Measurements from ENCODE around the gene RIPOR3.

The RIPOR3 gene, protein sequence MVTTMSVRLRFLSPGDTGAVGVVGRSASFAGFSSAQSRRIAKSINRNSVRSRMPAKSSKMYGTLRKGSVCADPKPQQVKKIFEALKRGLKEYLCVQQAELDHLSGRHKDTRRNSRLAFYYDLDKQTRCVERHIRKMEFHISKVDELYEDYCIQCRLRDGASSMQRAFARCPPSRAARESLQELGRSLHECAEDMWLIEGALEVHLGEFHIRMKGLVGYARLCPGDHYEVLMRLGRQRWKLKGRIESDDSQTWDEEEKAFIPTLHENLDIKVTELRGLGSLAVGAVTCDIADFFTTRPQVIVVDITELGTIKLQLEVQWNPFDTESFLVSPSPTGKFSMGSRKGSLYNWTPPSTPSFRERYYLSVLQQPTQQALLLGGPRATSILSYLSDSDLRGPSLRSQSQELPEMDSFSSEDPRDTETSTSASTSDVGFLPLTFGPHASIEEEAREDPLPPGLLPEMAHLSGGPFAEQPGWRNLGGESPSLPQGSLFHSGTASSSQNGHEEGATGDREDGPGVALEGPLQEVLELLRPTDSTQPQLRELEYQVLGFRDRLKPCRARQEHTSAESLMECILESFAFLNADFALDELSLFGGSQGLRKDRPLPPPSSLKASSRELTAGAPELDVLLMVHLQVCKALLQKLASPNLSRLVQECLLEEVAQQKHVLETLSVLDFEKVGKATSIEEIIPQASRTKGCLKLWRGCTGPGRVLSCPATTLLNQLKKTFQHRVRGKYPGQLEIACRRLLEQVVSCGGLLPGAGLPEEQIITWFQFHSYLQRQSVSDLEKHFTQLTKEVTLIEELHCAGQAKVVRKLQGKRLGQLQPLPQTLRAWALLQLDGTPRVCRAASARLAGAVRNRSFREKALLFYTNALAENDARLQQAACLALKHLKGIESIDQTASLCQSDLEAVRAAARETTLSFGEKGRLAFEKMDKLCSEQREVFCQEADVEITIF

DNA sequence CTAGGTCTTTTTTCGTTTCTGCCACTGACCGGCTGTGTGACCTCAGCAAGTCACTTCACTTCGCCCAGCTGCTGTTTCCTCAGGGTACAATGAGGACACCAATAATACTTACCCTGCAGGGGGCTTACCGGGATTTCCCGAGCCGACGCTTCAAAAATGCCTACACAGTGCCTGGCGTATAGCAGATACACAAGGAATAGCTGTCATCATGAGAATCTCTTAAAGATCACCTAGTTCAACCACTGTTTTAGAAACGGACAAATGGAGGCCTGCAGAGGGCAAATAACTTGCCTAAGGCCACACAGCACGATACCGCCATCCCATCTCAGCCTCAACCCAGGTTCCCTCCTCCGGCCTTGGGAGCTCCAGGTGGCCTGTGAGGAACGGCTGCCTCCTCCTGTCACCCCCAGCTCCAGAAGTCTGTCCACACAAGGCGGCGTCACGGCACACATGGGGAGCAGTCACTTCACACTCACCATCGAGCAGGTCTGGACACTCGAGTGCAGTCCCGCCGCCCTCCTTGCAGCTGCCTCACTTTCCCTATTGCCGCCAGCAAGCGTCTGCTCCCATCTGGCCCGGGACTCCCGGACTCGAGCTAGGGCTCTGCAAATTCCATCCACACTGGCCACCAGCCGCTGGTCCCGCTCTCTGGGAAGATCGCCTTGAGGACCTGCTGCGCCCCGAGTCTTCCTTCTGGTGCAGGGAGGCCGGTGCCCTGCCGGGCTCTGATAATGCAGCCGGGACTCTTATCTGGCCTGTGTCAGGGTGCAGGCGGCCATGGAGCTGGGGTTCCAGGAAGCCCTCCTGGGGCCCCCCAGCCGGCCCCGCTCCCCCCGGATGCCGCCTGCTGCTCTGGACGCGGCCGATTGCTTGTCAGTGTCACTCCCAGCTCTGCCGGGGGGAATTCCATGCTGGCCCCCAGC, at the start of gene RIPOR3:
TSS of gene RIPOR3 (minus strand) at position 893 of the 923 bp plus-strand sequence. CDS start at position 479, 414 bp downstream.
- in situ Hi-C loops (cut with HindIII; ENCODE audit: low sequenced_read_pairs), result no loop called here

DNA sequence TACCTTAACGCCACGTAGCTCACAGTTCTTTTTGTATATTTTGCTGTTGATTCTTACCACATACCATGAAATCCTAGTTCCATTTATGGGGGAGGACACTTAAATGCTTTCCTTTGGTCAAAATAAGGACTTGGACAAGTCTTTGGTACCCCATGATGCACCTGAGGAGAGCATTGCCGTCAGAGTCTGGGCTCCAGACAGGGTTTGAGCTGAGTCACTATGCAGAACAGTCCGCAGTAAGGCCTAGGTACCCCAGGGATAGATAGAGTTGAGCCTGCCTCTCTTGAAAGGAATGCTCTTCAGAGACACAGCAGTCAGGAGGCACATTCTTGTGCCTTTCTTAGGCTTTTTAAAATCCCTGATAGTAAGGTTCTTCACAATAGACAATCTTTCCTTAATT, 46.0 kb upstream of the RIPOR3 start:
- in situ Hi-C loops (cut with HindIII; ENCODE audit: low sequenced_read_pairs), result loop anchor here (25.0 kb wide), 1 partner anchor 225 kb away; the partner anchor contains the start of gene PTPN1

DNA sequence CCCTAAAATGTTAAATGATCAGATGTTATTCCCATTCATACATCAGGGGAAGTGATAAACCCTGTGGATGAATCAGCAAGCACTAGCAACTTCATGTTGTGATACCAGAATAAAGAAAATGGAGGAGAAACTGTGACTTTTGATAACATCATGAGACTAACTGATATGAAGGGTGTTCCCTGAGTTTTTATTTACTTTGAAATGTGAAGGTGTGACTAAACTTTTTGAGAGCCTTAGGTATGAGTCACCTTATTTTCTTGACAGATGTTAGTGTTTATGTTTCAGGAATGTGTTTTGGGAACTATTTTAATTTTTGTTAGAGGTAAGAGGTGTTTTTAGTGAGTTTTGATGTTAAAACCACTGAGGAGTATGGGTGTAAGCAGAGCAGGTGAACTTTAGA, 44.5 kb upstream of the RIPOR3 start:
- in situ Hi-C loops (cut with HindIII; ENCODE audit: low sequenced_read_pairs), result loop anchor here (25.0 kb wide), 1 partner anchor 224 kb away; the partner anchor contains the start of gene PTPN1

DNA sequence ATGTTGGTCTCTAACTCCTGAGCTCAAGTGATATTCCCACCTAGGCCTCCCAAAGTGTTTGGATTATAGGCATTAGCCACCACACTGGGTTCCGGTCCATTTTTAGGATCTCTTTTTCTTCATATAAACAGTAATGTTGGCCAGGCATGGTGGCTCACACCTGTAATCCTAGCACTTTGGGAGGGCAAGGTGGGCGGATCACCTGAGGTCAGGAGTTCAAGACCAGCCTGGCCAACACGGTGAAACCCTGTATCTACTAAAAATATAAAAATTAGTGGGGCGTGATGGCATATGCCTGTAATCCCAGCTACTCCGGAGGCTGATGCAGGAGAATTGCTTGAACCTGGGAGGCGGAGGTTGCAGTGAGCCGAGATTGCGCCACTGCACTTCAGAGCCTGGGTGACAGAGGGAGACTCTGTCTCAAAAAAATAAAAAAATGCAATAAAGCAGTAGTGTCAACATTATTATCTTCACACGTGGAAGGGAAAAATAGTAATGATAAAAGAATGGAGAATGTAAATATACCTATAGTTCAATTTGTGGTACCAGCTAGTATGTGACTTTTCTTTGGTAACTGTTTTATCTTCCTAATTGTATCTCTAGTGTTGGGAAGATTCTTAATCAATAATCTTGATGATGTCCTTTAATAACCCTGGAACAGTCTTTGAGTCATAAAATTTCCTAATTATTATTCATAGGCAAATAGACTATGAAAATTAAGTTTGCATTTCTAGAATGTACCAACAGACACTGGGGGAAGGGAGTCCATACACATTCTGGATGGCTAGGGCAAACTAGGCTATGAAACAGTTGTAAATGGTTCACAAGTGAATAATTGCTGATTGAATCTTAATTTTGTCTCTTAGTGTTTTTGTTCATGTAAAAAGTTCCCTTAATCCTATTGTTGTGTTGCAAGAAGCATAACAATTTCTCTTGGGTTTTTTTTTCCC, 43.7 kb upstream of the RIPOR3 start:
- in situ Hi-C loops (cut with HindIII; ENCODE audit: low sequenced_read_pairs), result loop anchor here (25.0 kb wide), 1 partner anchor 223 kb away; the partner anchor contains the start of gene PTPN1

DNA sequence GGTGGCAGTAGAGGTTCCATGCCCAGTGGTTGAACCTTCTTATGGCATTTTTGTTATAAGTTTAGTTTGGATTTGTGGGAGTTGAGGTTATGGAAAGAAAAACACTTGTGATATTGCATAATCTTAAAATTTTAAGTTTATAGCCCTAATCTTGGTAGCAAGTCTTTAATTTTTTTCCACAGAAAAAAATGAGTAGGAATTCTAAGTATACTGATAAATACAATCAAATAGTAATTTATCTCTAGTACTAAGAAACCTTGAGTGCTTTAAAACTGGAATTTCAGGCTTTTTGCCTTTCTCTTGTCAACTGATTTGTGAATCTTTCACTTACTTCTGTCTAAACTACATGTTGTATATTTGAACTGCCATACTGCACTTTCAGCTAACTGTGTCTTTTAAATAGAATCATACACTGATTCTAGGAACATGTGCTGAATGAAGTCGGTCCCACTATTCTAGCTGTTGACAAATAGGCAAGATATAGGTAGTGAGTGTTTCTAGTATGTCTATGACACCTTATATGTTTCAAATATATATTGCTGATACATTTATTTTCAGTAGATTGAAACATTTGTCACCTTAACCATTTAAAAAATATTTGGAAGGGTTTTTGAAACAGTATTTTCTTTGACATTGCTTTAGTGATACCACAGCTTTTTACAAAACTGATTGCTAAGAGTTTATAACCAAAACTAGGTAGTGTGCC, 42.5 kb upstream of the RIPOR3 start:
- in situ Hi-C loops (cut with HindIII; ENCODE audit: low sequenced_read_pairs), result loop anchor here (25.0 kb wide), 1 partner anchor 221 kb away; the partner anchor contains the start of gene PTPN1

DNA sequence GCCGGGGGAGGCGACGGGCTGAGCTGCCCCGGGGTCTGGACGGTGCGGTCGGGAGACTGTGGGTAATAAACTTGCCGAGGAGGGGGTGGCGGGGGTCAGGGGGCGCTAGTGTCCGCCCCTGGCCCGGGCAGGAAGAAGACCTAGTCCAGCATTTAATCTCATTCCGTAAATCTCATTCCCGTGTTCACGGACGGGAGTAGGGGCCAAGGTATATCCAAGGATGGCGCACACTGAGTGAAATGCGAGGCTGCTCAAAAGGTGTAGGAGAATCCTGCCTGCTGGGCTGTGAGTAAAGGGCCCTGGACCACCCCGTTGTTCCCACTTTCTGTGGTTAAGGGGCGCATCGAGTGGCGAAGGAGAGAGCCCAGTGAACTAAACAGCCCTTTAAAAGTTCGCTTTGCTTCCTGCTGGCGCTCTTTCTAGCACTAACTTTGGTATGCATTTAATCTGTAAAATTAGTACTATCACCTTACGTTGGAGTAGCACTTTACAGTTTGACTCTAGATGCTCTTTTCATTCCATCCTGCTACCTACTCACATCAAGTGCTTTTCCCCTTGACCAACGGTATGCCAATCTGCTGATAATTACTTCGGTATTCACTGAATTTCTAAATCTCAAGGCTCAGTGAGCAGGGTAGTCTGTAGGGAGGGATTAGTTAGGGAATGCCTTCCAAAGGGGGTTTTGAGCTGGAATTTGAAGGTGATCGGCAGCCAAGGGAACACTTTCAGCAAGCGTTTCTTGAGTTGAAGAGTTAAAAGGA, 40.8 kb upstream of the RIPOR3 start:
- in situ Hi-C loops (cut with HindIII; ENCODE audit: low sequenced_read_pairs), result loop anchor here (25.0 kb wide), 1 partner anchor 220 kb away; the partner anchor contains the start of gene PTPN1

DNA sequence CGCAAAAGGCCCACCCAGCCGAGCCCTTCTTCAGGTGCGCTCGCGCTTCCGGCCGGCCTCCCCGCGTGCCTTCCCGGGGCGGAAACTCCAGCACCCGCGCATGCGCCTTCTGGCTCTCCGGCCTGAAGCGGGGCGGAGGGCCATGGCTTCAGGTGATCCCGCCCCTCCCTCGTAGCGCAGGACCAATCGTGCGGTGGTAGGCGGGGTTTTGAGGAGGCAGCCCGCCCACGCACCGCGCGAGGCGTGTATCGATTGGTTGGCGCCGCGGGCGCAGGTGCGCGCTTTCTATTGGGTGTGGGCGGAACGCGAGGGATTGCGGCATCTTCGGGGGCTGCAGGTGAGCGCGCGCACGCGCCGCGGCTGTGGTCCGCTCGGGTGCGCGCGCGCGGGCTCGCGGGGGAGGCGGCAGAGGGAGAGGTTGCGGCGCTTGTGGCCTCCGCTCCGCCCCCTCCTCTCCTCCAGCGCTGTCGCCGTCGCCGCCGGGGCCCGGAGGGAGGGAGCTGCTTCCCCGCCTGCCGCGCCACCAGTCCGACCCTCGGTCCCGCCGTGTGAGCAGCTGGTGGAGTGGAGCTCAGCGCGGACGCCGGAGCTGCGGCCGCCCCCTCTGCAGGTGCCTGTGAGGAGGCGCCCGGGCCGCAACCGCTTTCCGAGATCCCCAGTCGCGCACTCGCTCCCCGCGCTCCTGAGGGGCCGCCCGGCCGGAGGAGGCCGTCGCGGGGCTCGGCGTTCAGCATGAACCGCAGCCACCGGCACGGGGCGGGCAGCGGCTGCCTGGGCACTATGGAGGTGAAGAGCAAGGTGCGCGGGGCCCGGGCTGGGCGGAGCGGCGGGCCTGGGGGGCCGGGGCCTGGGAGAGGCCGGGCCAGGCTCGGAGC, 40.0 kb upstream of the RIPOR3 start, which contains the start of gene PARD6B:
TSS of gene PARD6B (plus strand) at position 526 of the 875 bp plus-strand sequence. CDS start at position 733, 207 bp downstream.
- in situ Hi-C loops (cut with HindIII; ENCODE audit: low sequenced_read_pairs), result loop anchor here (25.0 kb wide), 1 partner anchor 219 kb away; the partner anchor contains the start of gene PTPN1

DNA sequence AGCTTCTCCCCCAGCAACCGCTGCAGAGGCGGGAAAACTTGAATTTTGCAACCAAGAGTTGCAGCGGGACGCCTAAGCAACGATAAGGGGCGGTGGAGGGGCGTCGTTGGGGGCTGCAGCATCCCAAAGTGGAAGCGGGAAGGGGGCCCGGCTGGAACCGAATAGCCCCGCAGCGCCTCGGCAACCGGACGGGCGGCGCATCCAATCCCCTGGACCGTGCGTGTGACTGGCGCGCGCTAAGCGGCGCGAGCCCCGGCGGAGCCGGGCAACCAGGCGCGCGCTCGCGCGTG, 39.4 kb upstream of the RIPOR3 start:
- in situ Hi-C loops (cut with HindIII; ENCODE audit: low sequenced_read_pairs), result loop anchor here (25.0 kb wide), 1 partner anchor 218 kb away; the partner anchor contains the start of gene PTPN1

DNA sequence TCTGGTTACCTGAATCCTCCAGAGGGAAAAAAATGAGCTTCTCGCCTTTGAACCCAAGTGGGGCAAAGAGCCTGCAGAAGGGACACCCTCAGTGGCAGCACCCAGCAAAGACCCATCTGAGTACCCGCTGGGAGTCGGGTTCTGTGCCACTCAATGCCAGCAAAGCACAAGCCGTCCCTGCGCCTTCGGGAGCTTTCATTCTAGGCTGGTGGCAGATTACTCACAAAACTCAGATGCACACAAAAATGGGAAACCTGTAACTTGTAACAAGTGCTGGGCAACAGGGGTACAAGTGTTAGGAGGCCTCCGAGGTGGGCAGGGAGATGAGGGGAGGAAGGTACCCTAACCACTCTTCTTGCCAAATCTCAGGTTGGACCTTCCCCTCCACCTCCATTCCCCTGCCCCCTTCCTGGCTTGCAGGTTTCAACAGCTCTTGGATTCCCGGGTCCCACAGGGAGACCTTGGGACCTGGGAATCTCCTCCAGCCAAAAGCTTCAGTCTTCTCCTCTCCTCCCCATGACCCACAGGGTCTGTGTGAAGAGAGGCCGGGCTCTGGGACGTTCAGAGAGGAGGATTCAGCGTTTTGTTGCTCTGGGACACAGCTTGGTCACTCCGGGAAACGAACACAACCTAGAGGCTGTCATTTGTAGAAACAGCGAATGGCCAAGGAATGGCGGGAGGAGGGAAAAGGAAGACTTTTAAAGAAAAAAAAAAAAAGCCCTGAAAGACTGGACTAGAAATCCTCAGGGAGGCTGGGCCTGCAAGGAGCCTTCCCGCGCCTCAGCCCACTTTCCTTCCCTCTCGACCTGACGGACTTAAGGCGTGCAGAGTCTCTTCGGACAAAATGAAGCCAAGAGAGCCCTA, 38.8 kb upstream of the RIPOR3 start:
- in situ Hi-C loops (cut with HindIII; ENCODE audit: low sequenced_read_pairs), result loop anchor here (25.0 kb wide), 1 partner anchor 218 kb away; the partner anchor contains the start of gene PTPN1

DNA sequence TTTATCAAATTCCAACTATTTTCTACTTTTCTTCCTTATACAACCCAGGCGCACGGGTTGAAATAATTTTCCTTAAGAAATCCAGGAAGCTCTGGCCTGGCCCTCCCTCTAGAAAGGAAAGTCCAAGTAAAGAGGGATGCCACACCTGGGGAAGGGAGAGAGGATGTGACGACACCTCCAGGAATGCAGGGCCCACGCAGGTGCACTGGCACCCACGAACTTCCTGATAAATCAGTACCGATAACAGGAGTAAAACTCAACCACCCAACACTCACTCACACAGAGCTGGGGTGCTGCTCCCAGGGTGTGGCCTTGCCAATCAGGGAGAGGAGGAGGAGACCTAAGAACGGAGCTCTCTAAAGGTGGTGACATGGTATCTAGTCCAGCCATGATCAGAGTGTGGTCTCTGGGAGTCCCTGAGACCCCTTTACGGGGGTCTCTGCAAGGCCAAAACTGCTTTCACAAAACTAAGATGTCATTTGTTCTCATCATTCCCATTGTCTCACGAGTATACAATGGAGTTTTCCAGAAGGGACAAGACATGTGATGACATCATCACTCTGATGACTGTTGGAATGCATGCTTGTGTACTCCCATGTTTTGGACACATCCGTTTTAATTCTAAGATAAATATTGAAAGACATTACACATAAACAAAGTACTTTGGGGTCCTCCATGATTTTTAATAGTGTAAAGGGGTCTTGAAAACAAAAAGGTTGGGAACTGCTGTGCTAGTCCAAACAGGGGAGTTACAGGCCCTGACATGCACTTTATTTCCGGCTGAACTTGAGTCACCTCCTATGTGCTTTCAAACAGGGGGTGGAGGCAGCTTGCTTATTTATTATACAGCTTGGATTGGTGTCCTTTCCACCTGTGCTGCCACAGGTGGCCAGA, 37.9 kb upstream of the RIPOR3 start:
- in situ Hi-C loops (cut with HindIII; ENCODE audit: low sequenced_read_pairs), result loop anchor here (25.0 kb wide), 1 partner anchor 217 kb away; the partner anchor contains the start of gene PTPN1

DNA sequence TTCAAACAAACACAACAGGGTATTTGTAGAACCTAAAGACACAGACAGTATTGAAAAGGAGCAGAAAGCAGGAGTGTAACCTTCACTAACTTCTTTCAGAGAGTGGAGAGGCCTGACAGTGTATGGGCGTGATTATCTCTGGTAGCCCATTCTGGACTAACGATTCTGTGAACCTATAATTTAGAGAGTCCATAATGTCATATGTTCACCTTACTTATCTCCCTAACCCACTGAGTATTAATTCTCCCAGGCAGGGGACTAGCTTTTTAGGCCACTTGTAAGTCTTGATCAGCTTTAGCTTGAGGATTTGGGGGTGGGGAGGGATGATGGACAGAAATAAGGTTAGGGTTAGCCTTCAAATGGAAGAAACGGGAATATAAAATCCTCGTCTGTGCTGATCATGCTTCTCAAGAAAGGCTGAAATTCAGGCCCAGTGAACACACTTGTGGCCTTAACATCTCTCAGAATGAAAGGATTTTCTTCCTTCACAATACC, 37.2 kb upstream of the RIPOR3 start:
- in situ Hi-C loops (cut with HindIII; ENCODE audit: low sequenced_read_pairs), result loop anchor here (25.0 kb wide), 1 partner anchor 216 kb away; the partner anchor contains the start of gene PTPN1

DNA sequence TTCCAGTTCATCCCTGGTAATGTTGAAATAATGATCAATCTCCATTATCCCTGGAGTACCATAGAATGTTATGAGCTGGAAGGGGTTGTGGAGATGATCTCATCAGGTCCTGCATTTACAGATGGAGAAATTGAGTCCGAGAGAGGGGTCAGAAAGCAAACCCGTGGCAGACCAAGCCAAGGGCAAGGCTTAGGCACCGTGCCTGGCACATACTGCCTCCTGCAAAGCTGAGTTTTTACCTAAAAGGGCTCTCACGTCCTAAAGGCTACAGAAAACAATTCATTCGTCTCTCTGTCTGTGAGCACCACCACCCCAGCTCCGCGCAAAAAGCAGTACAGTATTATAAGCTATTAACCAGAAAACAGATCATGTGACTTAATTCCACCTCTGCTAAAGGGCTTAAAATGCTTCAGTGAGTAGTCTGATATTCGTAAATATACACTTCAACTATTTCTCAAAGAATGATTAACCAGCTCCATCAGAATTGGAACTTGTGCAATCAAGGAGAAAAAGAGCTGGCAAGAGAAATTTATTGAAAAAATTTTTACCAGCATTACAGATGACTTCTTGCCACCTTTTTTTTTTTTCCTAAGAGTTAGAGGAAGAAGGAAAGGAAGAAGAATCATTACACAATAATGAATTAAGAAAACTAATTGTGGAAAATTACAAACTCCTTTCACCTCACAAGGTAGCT, 36.6 kb upstream of the RIPOR3 start:
- in situ Hi-C loops (cut with HindIII; ENCODE audit: low sequenced_read_pairs), result loop anchor here (25.0 kb wide), 1 partner anchor 216 kb away; the partner anchor contains the start of gene PTPN1

DNA sequence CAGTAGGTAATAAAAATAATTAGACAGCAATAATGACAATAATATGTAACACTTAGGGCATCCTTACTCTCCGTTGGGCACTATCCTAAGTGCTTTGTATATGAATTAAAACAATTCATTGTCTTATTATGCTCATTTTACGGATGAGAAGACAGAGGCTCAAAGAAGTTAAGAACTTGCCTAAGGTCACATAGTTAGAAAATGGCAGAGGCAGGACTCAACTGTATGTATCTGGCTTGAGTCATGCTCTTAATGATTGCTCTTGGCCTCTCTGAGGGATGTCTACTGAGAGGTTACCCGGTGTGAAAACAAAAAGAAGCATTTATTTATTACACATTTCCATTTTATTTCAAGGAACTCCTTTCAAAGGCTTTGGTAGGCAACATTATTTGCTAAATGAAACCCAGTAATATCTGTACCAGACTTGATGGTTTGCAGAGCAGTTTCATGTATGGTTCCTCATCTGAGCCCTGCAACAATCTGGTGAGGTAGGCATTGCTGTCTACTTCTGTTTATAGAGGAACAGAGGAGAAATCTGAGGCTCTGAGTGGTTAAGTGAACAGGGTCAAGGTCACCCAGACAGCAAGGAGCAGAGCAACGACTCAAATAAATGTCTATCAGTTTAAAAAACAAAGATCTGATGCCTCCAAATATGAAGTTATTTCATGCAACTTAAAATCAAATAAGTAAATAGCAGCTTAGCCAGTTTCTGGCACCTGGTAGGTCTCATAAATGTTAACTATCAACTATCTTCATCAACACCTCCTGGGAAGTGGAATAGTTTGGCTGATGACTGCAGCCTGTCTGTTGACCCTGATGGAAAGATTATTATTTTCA, 35.8 kb upstream of the RIPOR3 start:
- in situ Hi-C loops (cut with HindIII; ENCODE audit: low sequenced_read_pairs), result loop anchor here (25.0 kb wide), 1 partner anchor 215 kb away; the partner anchor contains the start of gene PTPN1

All from DLD1 (cell line).